ENCODE measurements around the gene ATMIN. TPM values are rescaled to one million over a fixed set of nuclear protein-coding genes. Genes with fewer than 3 reads are reported as not detected.
A peak's percentile ranks its signal among the peaks of the same experiment; 100 is the strongest.

ATMIN gene
- total and polyA plus RNA-seq, 2 of the 13 experiments (the other 11 are each of a cell fraction or from before 2014, with no cell fraction given): 34.6 to 60.4 TPM

DNA sequence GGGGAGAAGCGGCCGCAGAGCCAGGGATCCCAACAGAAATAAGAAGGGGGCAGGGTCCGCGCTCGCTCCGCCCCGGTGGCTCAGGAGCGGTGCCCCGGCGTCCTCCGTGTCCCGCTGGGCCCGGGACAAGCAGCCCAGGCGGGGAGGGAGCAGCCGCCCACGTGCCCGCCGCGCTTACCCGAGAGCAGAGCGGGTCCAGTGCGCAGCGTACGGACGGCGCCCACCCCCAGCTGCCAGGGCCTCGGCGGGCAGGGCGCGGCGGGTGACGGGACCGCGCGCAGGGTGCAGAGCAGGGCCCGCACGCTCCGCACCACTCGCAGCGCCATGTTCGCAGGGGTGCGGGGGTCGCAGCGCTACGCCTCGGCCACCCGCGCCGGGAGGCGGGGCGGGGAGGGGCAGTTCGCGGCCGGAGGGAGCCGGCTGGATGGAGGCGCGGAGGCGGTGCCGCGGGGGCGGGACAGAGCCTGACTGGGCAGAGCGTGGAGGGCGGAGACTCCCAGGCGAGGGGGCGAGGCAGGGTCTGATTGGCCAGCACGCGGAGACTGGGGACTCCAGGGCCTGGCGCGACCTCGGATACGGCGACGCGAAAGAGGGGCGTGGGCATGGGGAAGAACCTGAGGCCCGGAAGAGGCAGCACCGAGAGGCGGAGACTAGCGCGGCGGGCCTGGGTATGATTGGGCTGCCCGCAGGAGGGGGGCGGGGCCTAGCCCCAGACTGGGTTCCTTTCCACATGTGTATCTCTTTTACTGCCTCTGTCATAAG lies 60.5 kb downstream of the ATMIN start, which contains the start of gene GCSH (continued):
- TF ChIP-seq, protein P1, sequence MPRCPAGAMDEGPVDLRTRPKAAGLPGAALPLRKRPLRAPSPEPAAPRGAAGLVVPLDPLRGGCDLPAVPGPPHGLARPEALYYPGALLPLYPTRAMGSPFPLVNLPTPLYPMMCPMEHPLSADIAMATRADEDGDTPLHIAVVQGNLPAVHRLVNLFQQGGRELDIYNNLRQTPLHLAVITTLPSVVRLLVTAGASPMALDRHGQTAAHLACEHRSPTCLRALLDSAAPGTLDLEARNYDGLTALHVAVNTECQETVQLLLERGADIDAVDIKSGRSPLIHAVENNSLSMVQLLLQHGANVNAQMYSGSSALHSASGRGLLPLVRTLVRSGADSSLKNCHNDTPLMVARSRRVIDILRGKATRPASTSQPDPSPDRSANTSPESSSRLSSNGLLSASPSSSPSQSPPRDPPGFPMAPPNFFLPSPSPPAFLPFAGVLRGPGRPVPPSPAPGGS (CRISPR knock-in tag; IDR thresholded peaks at IDR 0.05): peak; percentile 70; the same call in 1 of the 2 replicates
- TF ChIP-seq NFKB2 (CRISPR knock-in tag; IDR thresholded peaks at IDR 0.05; ENCODE audit: borderline replicate concordance) (peak; percentile 92; the same call in 1 of the 2 replicates), PAF1 (CRISPR knock-in tag; IDR thresholded peaks at IDR 0.05) (no peak), ZNF891 (CRISPR knock-in tag; IDR thresholded peaks at IDR 0.05) (peak; percentile 43), ZNF557 (CRISPR knock-in tag; IDR thresholded peaks at IDR 0.05) (no peak), AHR (CRISPR knock-in tag; IDR thresholded peaks at IDR 0.05) (no peak; the same call in 1 of the 2 replicates), ZBTB3 (CRISPR knock-in tag; IDR thresholded peaks at IDR 0.05; ENCODE audit: borderline replicate concordance, low read depth) (peak; percentile 12; the same call in 1 of the 2 replicates), ZNF629 (CRISPR knock-in tag; conservative IDR thresholded peaks at IDR 0.05) (no peak), CC2D1A (CRISPR knock-in tag; IDR thresholded peaks at IDR 0.05) (no peak), ZNF879 (CRISPR knock-in tag; IDR thresholded peaks at IDR 0.05) (peak; percentile 94), ZNF432 (CRISPR knock-in tag; IDR thresholded peaks at IDR 0.05; ENCODE audit: borderline replicate concordance) (no peak), ZSCAN22 (CRISPR knock-in tag; IDR thresholded peaks at IDR 0.05) (peak; percentile 31; the same call in 1 of the 2 replicates), JUNB (CRISPR knock-in tag; IDR thresholded peaks at IDR 0.05; ENCODE audit: borderline replicate concordance) (no peak), REXO4 (CRISPR knock-in tag; IDR thresholded peaks at IDR 0.05; ENCODE audit: borderline replicate concordance) (peak; percentile 75; the same call in 1 of the 2 replicates), NFE2 (CRISPR knock-in tag; IDR thresholded peaks at IDR 0.05) (no peak), MYC (CRISPR knock-in tag; IDR thresholded peaks at IDR 0.05; ENCODE audit: borderline replicate concordance) (peak; percentile 96)
- TF ChIP-seq, protein P2, sequence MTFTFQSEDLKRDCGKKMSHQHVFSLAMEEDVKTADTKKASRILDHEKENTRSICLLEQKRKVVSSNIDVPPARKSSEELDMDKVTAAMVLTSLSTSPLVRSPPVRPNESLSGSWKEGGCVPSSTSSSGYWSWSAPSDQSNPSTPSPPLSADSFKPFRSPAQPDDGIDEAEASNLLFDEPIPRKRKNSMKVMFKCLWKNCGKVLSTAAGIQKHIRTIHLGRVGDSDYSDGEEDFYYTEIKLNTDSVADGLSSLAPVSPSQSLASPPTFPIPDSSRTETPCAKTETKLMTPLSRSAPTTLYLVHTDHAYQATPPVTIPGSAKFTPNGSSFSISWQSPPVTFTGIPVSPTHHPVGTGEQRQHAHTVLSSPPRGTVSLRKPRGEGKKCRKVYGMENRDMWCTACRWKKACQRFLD (CRISPR knock-in tag; IDR thresholded peaks at IDR 0.05; ENCODE audit: borderline replicate concordance): peak; percentile 65; the same call in 1 of the 2 replicates
- TF ChIP-seq, protein P3, sequence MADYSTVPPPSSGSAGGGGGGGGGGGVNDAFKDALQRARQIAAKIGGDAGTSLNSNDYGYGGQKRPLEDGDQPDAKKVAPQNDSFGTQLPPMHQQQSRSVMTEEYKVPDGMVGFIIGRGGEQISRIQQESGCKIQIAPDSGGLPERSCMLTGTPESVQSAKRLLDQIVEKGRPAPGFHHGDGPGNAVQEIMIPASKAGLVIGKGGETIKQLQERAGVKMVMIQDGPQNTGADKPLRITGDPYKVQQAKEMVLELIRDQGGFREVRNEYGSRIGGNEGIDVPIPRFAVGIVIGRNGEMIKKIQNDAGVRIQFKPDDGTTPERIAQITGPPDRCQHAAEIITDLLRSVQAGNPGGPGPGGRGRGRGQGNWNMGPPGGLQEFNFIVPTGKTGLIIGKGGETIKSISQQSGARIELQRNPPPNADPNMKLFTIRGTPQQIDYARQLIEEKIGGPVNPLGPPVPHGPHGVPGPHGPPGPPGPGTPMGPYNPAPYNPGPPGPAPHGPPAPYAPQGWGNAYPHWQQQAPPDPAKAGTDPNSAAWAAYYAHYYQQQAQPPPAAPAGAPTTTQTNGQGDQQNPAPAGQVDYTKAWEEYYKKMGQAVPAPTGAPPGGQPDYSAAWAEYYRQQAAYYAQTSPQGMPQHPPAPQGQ (CRISPR knock-in tag; IDR thresholded peaks at IDR 0.05; ENCODE audit: borderline replicate concordance): no peak
- TF ChIP-seq, protein P4, sequence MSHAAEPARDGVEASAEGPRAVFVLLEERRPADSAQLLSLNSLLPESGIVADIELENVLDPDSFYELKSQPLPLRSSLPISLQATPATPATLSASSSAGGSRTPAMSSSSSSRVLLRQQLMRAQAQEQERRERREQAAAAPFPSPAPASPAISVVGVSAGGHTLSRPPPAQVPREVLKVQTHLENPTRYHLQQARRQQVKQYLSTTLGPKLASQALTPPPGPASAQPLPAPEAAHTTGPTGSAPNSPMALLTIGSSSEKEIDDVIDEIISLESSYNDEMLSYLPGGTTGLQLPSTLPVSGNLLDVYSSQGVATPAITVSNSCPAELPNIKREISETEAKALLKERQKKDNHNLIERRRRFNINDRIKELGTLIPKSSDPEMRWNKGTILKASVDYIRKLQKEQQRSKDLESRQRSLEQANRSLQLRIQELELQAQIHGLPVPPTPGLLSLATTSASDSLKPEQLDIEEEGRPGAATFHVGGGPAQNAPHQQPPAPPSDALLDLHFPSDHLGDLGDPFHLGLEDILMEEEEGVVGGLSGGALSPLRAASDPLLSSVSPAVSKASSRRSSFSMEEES (CRISPR knock-in tag; IDR thresholded peaks at IDR 0.05): no peak
- TF ChIP-seq, protein P5, sequence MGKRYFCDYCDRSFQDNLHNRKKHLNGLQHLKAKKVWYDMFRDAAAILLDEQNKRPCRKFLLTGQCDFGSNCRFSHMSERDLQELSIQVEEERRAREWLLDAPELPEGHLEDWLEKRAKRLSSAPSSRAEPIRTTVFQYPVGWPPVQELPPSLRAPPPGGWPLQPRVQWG (CRISPR knock-in tag; IDR thresholded peaks at IDR 0.05; ENCODE audit: borderline replicate concordance, low read depth): no peak
